NCI-H1436 treated with DMSO at 0.1 percent for 48 hours (cell line): ENCODE measurements around the gene PCNA.
"Not testable (repeated sequence)": the region's sequence is repeated elsewhere in the genome, so short reads cannot be mapped to it uniquely, and the experiment has no call there.

Experiments
- DNase-seq: peaks from one replicate; lab custom pipeline; 2025; lab: John Stamatoyannopoulos, UW

Gene PCNA

GRCh38 chr20:5096463-5096862 lies 23.3 kb downstream of the PCNA start:
- DNase-seq, result no peak

GRCh38 chr20:5095931-5096330 lies 23.8 kb downstream of the PCNA start:
- no peak for DNase-seq

GRCh38 chr20:5095454-5095853 lies 24.3 kb downstream of the PCNA start:
- DNase-seq, result no peak

GRCh38 chr20:5092765-5093339 lies 26.9 kb downstream of the PCNA start:
- no peak for DNase-seq

GRCh38 chr20:5091902-5092301 lies 27.9 kb downstream of the PCNA start:
- no peak for DNase-seq

GRCh38 chr20:5090191-5090590 lies 29.6 kb downstream of the PCNA start:
- DNase-seq, result no peak

- no peak for DNase-seq
Observed at GRCh38 chr20:5088688-5089087, 31.1 kb downstream of the PCNA start.

GRCh38 chr20:5085380-5085779 lies 34.4 kb downstream of the PCNA start:
- DNase-seq, result no peak

GRCh38 chr20:5080384-5080877 lies 39.3 kb downstream of the PCNA start:
- DNase-seq, result peak; percentile 1

GRCh38 chr20:5078399-5078958 lies 41.3 kb downstream of the PCNA start:
- no peak for DNase-seq

- DNase-seq, result no peak
Observed at GRCh38 chr20:5077761-5078387, 41.9 kb downstream of the PCNA start.

- not testable (repeated sequence) for DNase-seq
Observed at GRCh38 chr20:5076913-5077312, 42.8 kb downstream of the PCNA start.

GRCh38 chr20:5074232-5074674 lies 45.5 kb downstream of the PCNA start:
- no peak for DNase-seq

- DNase-seq, result no peak
Observed at GRCh38 chr20:5073660-5074231, 46.0 kb downstream of the PCNA start.

GRCh38 chr20:5072756-5073659 lies 46.8 kb downstream of the PCNA start:
- no peak for DNase-seq

- not testable (repeated sequence) for DNase-seq
Observed at GRCh38 chr20:5071942-5072341, 47.8 kb downstream of the PCNA start.

- DNase-seq, result no peak
Observed at GRCh38 chr20:5070570-5070969, 49.2 kb downstream of the PCNA start.

GRCh38 chr20:5070081-5070480 lies 49.7 kb downstream of the PCNA start:
- no peak for DNase-seq

- no peak for DNase-seq
Observed at GRCh38 chr20:5069141-5069806, 50.5 kb downstream of the PCNA start.

GRCh38 chr20:5067877-5068645 lies 51.7 kb downstream of the PCNA start:
- no peak for DNase-seq

- DNase-seq, result no peak
Observed at GRCh38 chr20:5065879-5066383, 53.8 kb downstream of the PCNA start.
